ENCODE measurements around the gene MAN2A2.

Gene MAN2A2

GRCh38 chr15:90882781-90883525 is 20.1 kb upstream of the MAN2A2 start:
- Histone ChIP-seq H3K9me3 (ENCODE audit: control insufficient read depth in 5 of 5, low read length in 5 of 5) (no peaks in the 10 kb centered on the region), H3K9ac (ENCODE audit: low read length in 5 of 5) (peak overlapping the region; percentile 75 to 92 (median 90))

GRCh38 chr15:90883526-90883975 is 19.6 kb upstream of the MAN2A2 start:
- Histone ChIP-seq H3K36me3 (ENCODE audit: control insufficient read depth in 5 of 5, insufficient read depth in 5 of 5, low read length in 5 of 5) (peaks cover 0 to 56% (median 52%) of the 10 kb centered on the region in 5 donors), H3K4me3 (ENCODE audit: low read depth in 1 of 5, low read length in 5 of 5) (peak overlapping the region; percentile 42 to 83 (median 74)), H3K27ac (ENCODE audit: low read depth, low read length) (peak overlapping the region; percentile 89), H3K9ac (ENCODE audit: low read length in 5 of 5) (peak overlapping the region; percentile 75 to 92 (median 90)), H3K27me3 (ENCODE audit: control insufficient read depth in 5 of 5, insufficient read depth in 4 of 5, low read length in 5 of 5) (no peaks in the 10 kb centered on the region), H3K9me3 (ENCODE audit: control insufficient read depth in 5 of 5, low read length in 5 of 5) (no peaks in the 10 kb centered on the region), H3K4me1 (ENCODE audit: control insufficient read depth in 5 of 5, insufficient read depth in 5 of 5, low read length in 5 of 5) (peaks cover 5 to 44% (median 36%) of the 10 kb centered on the region in 5 donors)

More at GRCh38 chr15:90882781-90883525, 20.1 kb upstream of the MAN2A2 start:
- H3K4me1 ChIP-seq (ENCODE audit: control insufficient read depth in 5 of 5, insufficient read depth in 5 of 5, low read length in 5 of 5) = peaks cover 5 to 44% (median 36%) of the 10 kb centered on the region in 5 donors
- H3K27me3 ChIP-seq (ENCODE audit: control insufficient read depth in 5 of 5, insufficient read depth in 4 of 5, low read length in 5 of 5) = no peaks in the 10 kb centered on the region
- H3K36me3 ChIP-seq (ENCODE audit: control insufficient read depth in 5 of 5, insufficient read depth in 5 of 5, low read length in 5 of 5) = peaks cover 0 to 61% (median 58%) of the 10 kb centered on the region in 5 donors
- peak overlapping the region in 2 of 5 donors; percentile 74 to 83 for H3K4me3 ChIP-seq (ENCODE audit: low read depth in 1 of 5, low read length in 5 of 5)
- peak overlapping the region; percentile 89 for H3K27ac ChIP-seq (ENCODE audit: low read depth, low read length)

- Histone ChIP-seq H3K27ac (ENCODE audit: low read depth, low read length) (peak within 1 kb of the TSS; percentile 89), H3K36me3 (ENCODE audit: control insufficient read depth in 5 of 5, insufficient read depth in 5 of 5, low read length in 5 of 5) (peaks cover 0 to 55% (median 47%) of the 10 kb centered on the region in 5 donors), H3K9ac (ENCODE audit: low read length in 5 of 5) (peak within 1 kb of the TSS; percentile 75 to 94 (median 90)), H3K9me3 (ENCODE audit: control insufficient read depth in 5 of 5, low read length in 5 of 5) (no peaks in the 10 kb centered on the region), H3K27me3 (ENCODE audit: control insufficient read depth in 5 of 5, insufficient read depth in 4 of 5, low read length in 5 of 5) (no peaks in the 10 kb centered on the region), H3K4me1 (ENCODE audit: control insufficient read depth in 5 of 5, insufficient read depth in 5 of 5, low read length in 5 of 5) (peaks cover 5 to 44% (median 36%) of the 10 kb centered on the region in 5 donors), H3K4me3 (ENCODE audit: low read depth in 1 of 5, low read length in 5 of 5) (peak within 1 kb of the TSS; percentile 52 to 83 (median 74))
Observed at GRCh38 chr15:90883976-90884718, 19.0 kb upstream of the MAN2A2 start, which contains the start of gene FES. Gene FES, plus strand, starts transcription at chr15:90884504. Its CDS starts 542 bp downstream, at chr15:90885046.

GRCh38 chr15:90884719-90885431 is 18.2 kb upstream of the MAN2A2 start:
- Histone ChIP-seq H3K9me3 (ENCODE audit: control insufficient read depth in 5 of 5, low read length in 5 of 5) (no peaks in the 10 kb centered on the region), H3K4me3 (ENCODE audit: low read depth in 1 of 5, low read length in 5 of 5) (peak overlapping the region; percentile 52 to 83 (median 74)), H3K4me1 (ENCODE audit: control insufficient read depth in 5 of 5, insufficient read depth in 5 of 5, low read length in 5 of 5) (peaks cover 5 to 44% (median 36%) of the 10 kb centered on the region in 5 donors), H3K27ac (ENCODE audit: low read depth, low read length) (peak overlapping the region; percentile 89), H3K27me3 (ENCODE audit: control insufficient read depth in 5 of 5, insufficient read depth in 4 of 5, low read length in 5 of 5) (no peaks in the 10 kb centered on the region), H3K36me3 (ENCODE audit: control insufficient read depth in 5 of 5, insufficient read depth in 5 of 5, low read length in 5 of 5) (peaks cover 0 to 54% (median 47%) of the 10 kb centered on the region in 5 donors), H3K9ac (ENCODE audit: low read length in 5 of 5) (peak overlapping the region; percentile 75 to 94 (median 90))

GRCh38 chr15:90885432-90886290 is 17.4 kb upstream of the MAN2A2 start:
- Histone ChIP-seq H3K4me1 (ENCODE audit: control insufficient read depth in 5 of 5, insufficient read depth in 5 of 5, low read length in 5 of 5) (peaks cover 5 to 44% (median 36%) of the 10 kb centered on the region in 5 donors), H3K36me3 (ENCODE audit: control insufficient read depth in 5 of 5, insufficient read depth in 5 of 5, low read length in 5 of 5) (peaks cover 0 to 54% (median 47%) of the 10 kb centered on the region in 5 donors), H3K27ac (ENCODE audit: low read depth, low read length) (peak overlapping the region; percentile 89), H3K27me3 (ENCODE audit: control insufficient read depth in 5 of 5, insufficient read depth in 4 of 5, low read length in 5 of 5) (no peaks in the 10 kb centered on the region), H3K9me3 (ENCODE audit: control insufficient read depth in 5 of 5, low read length in 5 of 5) (no peaks in the 10 kb centered on the region), H3K4me3 (ENCODE audit: low read depth in 1 of 5, low read length in 5 of 5) (peak overlapping the region; percentile 52 to 83 (median 74)), H3K9ac (ENCODE audit: low read length in 5 of 5) (peak overlapping the region; percentile 18 to 94 (median 84))

GRCh38 chr15:90886291-90886614 is 16.8 kb upstream of the MAN2A2 start:
- peak overlapping the region in 3 of 5 donors; percentile 16 to 83 (median 74) for H3K4me3 ChIP-seq (ENCODE audit: low read depth in 1 of 5, low read length in 5 of 5)
- H3K9ac ChIP-seq (ENCODE audit: low read length in 5 of 5) = peak overlapping the region in 2 of 5 donors; percentile 18 to 90
- no peaks in the 10 kb centered on the region for H3K9me3 ChIP-seq (ENCODE audit: control insufficient read depth in 5 of 5, low read length in 5 of 5)
- H3K4me1 ChIP-seq (ENCODE audit: control insufficient read depth in 5 of 5, insufficient read depth in 5 of 5, low read length in 5 of 5) = peaks cover 5 to 44% (median 36%) of the 10 kb centered on the region in 5 donors
- peaks cover 0 to 54% (median 47%) of the 10 kb centered on the region in 5 donors for H3K36me3 ChIP-seq (ENCODE audit: control insufficient read depth in 5 of 5, insufficient read depth in 5 of 5, low read length in 5 of 5)
- no peaks in the 10 kb centered on the region for H3K27me3 ChIP-seq (ENCODE audit: control insufficient read depth in 5 of 5, insufficient read depth in 4 of 5, low read length in 5 of 5)
- H3K27ac ChIP-seq (ENCODE audit: low read depth, low read length) = peak overlapping the region; percentile 89

GRCh38 chr15:90887037-90887481 is 16.0 kb upstream of the MAN2A2 start:
- Histone ChIP-seq H3K27ac (ENCODE audit: low read depth, low read length) (no peak overlapping the region), H3K4me1 (ENCODE audit: control insufficient read depth in 5 of 5, insufficient read depth in 5 of 5, low read length in 5 of 5) (peaks cover 5 to 44% (median 36%) of the 10 kb centered on the region in 5 donors), H3K36me3 (ENCODE audit: control insufficient read depth in 5 of 5, insufficient read depth in 5 of 5, low read length in 5 of 5) (peaks cover 0 to 54% (median 47%) of the 10 kb centered on the region in 5 donors), H3K9me3 (ENCODE audit: control insufficient read depth in 5 of 5, low read length in 5 of 5) (no peaks in the 10 kb centered on the region), H3K4me3 (ENCODE audit: low read depth in 1 of 5, low read length in 5 of 5) (no peak overlapping the region), H3K9ac (ENCODE audit: low read length in 5 of 5) (no peak overlapping the region), H3K27me3 (ENCODE audit: control insufficient read depth in 5 of 5, insufficient read depth in 4 of 5, low read length in 5 of 5) (no peaks in the 10 kb centered on the region)

GRCh38 chr15:90889313-90889730 is 13.8 kb upstream of the MAN2A2 start:
- H3K4me3 ChIP-seq (ENCODE audit: low read depth in 1 of 5, low read length in 5 of 5) = no peak overlapping the region
- H3K36me3 ChIP-seq (ENCODE audit: control insufficient read depth in 5 of 5, insufficient read depth in 5 of 5, low read length in 5 of 5) = peaks cover 0 to 70% (median 64%) of the 10 kb centered on the region in 5 donors
- H3K4me1 ChIP-seq (ENCODE audit: control insufficient read depth in 5 of 5, insufficient read depth in 5 of 5, low read length in 5 of 5) = peaks cover 2 to 27% (median 24%) of the 10 kb centered on the region in 5 donors
- H3K9me3 ChIP-seq (ENCODE audit: control insufficient read depth in 5 of 5, low read length in 5 of 5) = no peaks in the 10 kb centered on the region
- H3K27ac ChIP-seq (ENCODE audit: low read depth, low read length) = no peak overlapping the region
- H3K9ac ChIP-seq (ENCODE audit: low read length in 5 of 5) = no peak overlapping the region
- no peaks in the 10 kb centered on the region for H3K27me3 ChIP-seq (ENCODE audit: control insufficient read depth in 5 of 5, insufficient read depth in 4 of 5, low read length in 5 of 5)

Measured in subcutaneous abdominal adipose tissue (tissue), 5 donors.